GM18505 (cell line): Measurements from ENCODE around the gene KRTAP25-1.

Source experiments
- ATAC-seq: cut with Tn5 transposase; IDR thresholded peaks from one replicate; pipeline ENCODE4 v1.9.1; 2021; ENCODE audit not compliant: unreplicated experiment
- POLR2A ChIP-seq: IDR thresholded peaks from 4 replicates; pipeline ENCODE4 v1.6.1; 2011; ENCODE audit warnings: borderline replicate concordance; ENCODE audit not compliant: insufficient read depth, insufficient read length; ENCODE audit errors: extremely low read depth

The KRTAP25-1 gene

GRCh38 chr21:30289215-30289614 is at the start of gene KRTAP25-1:
Gene KRTAP25-1, minus strand, starts transcription at chr21:30289514. Its CDS starts 24 bp downstream, at chr21:30289490.
- no peak for ATAC-seq
- TF ChIP-seq POLR2A: no peak

- TF ChIP-seq POLR2A: no peak
- ATAC-seq: no peak
Observed at GRCh38 chr21:30338717-30339116, 49.4 kb upstream of the KRTAP25-1 start.

DNA sequence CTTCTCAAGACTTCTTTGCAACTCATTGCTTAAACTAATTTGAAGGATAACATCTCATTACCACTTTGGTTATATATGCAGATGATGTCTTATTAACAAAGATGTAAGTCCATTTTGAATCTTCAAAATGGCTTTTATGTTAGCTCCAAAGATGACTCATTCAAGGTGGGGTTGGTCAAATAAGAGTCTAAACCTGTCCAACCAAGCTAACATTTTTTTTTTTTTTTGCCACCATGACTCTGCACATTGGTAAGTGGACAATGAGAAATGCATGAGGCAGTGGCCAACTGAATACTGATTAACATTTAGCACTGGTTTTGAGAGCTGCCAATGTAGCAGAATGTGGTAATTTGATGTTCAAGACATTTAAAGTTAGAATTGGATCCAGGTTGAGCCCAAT is 48.5 kb upstream of the KRTAP25-1 start:
- ATAC-seq: no peak

DNA sequence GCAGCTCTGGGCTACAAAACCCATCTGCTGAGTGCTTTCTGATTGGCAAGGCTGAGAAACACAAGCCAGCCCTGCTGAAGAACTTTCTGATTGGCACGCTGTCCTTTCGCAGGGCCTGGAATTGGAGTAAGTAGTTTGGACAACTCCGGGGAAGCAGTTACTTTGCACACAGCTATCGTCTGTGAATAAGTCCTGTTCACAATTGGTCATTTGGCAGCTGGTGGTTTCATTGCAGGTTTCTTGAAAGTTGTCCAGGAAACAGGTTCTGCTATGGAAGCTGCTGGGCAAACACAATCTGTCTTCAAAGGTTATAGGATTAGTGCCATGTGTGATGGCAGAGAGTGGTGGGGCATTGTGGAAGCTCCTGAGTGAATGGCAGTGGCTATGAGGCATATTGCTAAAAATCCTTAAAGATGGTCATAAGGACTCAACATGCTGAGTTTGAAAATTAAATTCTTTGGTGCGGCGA is 48.0 kb upstream of the KRTAP25-1 start, which contains the start of gene KRTAP27-1:
TSS of gene KRTAP27-1 (minus strand) at position 419 of the 469 bp plus-strand sequence. CDS start at position 393, 26 bp downstream.
- no peak for ATAC-seq
- no peak for TF ChIP-seq POLR2A

More for the DNA sequence above, 48.5 kb upstream of the KRTAP25-1 start:
- no peak for TF ChIP-seq POLR2A

- no peak for ATAC-seq
- no peak for TF ChIP-seq POLR2A
Observed at GRCh38 chr21:30336596-30336995, 47.3 kb upstream of the KRTAP25-1 start.

DNA sequence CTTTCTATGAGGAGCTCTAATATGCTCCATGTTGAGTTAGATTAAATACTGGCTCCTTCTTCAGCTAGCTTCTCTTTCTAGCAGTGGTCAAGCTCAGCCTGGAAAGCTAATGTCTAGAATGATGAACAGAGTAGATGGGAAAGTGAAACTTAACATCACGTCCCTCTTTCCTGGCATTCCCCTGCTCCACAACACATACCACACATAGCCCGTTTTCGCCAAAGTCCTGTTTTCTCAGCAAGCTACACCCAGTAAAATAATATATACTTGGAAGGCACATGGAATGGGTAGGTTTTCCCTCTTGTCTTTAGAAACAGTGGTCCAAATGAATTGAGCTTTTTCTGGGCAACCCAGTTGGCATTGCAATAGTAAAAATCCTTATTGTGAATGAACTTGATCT is 44.4 kb upstream of the KRTAP25-1 start:
- ATAC-seq: no peak
- TF ChIP-seq POLR2A: no peak

DNA sequence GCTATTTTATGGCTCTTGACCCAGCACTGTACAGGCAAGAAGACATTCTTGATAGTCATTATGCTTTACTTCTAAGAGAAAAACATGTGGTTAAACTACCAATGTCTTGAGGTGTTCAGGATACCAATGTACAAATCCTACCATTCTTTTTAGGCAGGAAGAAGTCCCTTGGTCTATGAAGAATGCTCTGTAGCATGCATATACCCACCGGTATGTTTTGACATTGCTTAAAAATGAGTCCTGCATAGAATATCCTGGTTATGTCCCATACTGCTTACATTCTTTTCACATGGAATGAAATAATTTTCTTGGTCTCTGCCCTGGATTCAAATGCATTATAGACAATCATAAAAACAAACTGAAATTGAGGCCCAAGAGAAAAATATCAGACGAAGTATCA is 43.4 kb upstream of the KRTAP25-1 start:
- TF ChIP-seq POLR2A: no peak

GRCh38 chr21:30329203-30329875 is 40.0 kb upstream of the KRTAP25-1 start:
- TF ChIP-seq POLR2A: no peak
- no peak for ATAC-seq

More for the DNA sequence above, 43.4 kb upstream of the KRTAP25-1 start:
- ATAC-seq: no peak

DNA sequence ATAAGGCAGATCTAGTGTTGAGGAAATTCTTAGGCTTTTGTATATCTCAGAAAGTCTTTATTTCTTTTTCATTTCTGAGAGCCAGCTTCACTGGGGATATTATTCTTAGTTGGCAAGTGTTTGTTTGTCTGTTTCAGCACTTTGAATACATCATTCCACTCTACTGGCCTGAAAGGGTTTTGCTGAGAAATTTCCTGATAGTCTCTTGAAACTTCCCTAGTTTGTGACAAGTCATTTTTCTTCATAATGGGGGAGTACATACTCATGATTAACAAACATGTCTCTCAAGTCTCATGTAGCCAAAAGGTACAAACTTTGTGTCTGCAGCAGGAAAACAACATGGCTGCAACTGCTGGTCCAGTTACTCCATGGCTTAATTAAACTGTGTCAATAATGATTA is 37.1 kb upstream of the KRTAP25-1 start:
- ATAC-seq: no peak
- no peak for TF ChIP-seq POLR2A

GRCh38 chr21:30320215-30320614 is 30.9 kb upstream of the KRTAP25-1 start, which contains the start of gene KRTAP26-1:
Gene KRTAP26-1, minus strand, starts transcription at chr21:30320315. Its CDS starts 280 bp downstream, at chr21:30320035.
- no peak for TF ChIP-seq POLR2A
- no peak for ATAC-seq

DNA sequence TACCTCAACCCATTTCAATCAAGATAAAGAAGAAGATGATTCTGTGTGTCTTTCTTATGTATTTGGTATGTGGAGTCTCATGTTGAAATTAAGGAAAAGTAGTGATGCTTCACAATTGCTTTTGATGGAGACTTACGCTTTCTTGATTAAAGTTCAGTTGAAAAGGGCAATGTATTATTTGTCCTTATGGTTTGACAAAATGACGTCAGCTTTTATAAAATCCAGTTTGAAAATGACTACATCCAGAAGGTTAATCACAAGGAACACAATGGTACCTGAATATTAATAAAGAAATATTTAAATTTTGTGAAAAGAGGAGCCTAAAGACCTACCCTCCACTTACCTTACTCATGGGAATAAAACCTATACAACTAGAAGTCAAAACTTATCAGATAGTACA is 26.4 kb upstream of the KRTAP25-1 start:
- ATAC-seq: no peak
- no peak for TF ChIP-seq POLR2A

DNA sequence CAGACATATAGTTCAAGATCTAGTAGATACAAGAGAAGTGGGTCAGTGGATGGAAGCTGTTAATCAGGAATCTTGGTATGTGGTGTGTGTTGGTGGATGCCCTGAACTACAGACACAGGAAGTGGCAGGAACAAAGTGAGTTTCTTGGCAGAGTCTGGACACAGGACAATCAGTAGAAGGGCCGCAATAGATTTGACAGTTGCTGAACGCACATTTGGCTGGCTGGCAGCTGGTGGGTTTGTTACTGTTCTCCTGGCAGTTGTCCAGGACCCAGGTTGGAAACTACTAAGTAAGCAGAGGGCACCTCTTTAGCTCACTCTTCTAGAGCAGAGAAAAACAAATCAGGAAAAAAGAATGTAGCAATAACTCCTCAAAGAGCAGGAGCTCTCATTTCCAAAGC is 17.6 kb upstream of the KRTAP25-1 start:
- TF ChIP-seq POLR2A: no peak
- ATAC-seq: no peak

GRCh38 chr21:30305136-30305535 is 15.8 kb upstream of the KRTAP25-1 start:
- ATAC-seq: no peak
- TF ChIP-seq POLR2A: no peak

- no peak for ATAC-seq
- TF ChIP-seq POLR2A: no peak
Observed at GRCh38 chr21:30282850-30283249, 6.5 kb downstream of the KRTAP25-1 start, which contains the start of gene KRTAP24-1. Gene KRTAP24-1, minus strand, starts transcription at chr21:30282950. Its CDS starts 18 bp downstream, at chr21:30282932.
